Omental fat pad (tissue), 4 donors: ENCODE measurements around the gene MAGI2. TPM values are rescaled to one million over a fixed set of nuclear protein-coding genes. Genes with fewer than 3 reads are reported as not detected.

Experiments used
- ATAC-seq: fragments of 150-250 bp; one replicate; pipeline ENCODE4 v1.9.1; 2016; ENCODE audit warnings: mild to moderate bottlenecking, moderate library complexity; ENCODE audit not compliant: low FRiP score
- DNase-seq: peaks from one replicate; pipeline ENCODE4 v3.0.0-alpha.2; 2019; ENCODE audit warnings: low spot score
- total RNA-seq, 4 donors: library from RNA; depleted of rRNA; stranded (reverse); fragments of >200 nt; gene quantifications; one replicate each; pipeline ENCODE4 v1.1.0, GENCODE V29; 2016
- TF ChIP-seq, protein P1 (sequence below), 3 donors: fragments of 450-650 bp; IDR thresholded peaks; one replicate each; pipeline ENCODE4 v1.5.1; 2016 to 2017; ENCODE audit warnings: antibody characterized with exemption in 3 of 3, mild to moderate bottlenecking in 3 of 3, moderate library complexity in 2 of 3

Gene MAGI2
- total RNA-seq, 4 donors from 2014 or later, result 9.3 to 20.6 (median 13.2) TPM

DNA sequence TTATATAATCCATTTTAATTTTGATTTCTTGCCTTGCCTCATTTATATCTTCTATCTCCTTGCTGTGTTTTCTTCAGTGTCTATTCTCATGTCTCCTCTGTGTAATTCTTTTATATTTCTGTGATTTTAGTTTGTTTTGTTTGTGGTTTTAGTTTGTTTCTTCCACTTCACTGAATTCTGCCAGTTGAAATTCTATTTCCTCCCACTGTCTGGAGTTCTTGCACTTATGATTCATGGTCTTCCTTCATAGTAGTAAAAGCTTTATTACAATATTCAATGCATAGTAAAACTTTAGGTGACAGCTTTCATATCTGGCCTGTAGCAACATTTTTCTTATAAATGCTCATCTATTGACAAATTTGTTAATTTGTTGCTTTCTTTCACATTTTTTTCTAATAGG, 113.3 kb downstream of the MAGI2 start:
- TF ChIP-seq, protein P1, sequence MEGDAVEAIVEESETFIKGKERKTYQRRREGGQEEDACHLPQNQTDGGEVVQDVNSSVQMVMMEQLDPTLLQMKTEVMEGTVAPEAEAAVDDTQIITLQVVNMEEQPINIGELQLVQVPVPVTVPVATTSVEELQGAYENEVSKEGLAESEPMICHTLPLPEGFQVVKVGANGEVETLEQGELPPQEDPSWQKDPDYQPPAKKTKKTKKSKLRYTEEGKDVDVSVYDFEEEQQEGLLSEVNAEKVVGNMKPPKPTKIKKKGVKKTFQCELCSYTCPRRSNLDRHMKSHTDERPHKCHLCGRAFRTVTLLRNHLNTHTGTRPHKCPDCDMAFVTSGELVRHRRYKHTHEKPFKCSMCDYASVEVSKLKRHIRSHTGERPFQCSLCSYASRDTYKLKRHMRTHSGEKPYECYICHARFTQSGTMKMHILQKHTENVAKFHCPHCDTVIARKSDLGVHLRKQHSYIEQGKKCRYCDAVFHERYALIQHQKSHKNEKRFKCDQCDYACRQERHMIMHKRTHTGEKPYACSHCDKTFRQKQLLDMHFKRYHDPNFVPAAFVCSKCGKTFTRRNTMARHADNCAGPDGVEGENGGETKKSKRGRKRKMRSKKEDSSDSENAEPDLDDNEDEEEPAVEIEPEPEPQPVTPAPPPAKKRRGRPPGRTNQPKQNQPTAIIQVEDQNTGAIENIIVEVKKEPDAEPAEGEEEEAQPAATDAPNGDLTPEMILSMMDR (IDR thresholded peaks at IDR 0.05), result no peak
- DNase-seq (no peak), ATAC-seq (no peak)

DNA sequence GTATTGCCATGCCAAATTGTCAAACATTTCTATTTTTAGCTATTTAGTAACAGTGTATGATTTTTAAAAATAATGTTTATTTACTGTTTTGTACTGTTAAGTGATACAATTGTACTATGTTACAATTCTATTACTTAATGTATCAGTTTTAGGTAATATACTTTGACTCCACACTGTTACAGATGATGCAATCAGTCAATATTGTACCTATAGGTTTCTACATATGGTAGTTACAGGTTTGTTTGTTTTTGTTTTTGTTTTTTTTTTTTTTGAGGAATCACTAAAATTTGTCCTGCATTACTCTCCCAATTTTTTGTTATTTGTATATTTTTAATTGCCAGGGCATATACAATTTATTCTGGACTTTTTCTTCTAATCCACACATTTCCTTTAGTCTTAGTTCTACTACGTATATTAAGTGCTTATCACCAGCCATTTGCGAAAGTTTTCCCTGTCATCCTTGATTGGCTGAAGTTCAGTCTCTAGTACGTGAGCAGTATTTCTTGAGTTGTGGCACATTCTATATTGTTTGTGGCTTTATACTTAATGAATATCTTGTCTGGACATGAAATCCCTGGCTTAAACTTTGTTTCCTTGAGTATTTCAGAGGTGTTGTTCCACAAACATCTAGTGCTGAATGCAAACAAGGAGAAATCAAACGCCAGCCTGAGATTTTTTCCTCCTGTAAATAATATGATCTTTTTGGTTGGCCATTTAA, 114.1 kb downstream of the MAGI2 start:
- TF ChIP-seq, protein P1 (IDR thresholded peaks at IDR 0.05), result no peak
- ATAC-seq (no peak), DNase-seq (no peak)

DNA sequence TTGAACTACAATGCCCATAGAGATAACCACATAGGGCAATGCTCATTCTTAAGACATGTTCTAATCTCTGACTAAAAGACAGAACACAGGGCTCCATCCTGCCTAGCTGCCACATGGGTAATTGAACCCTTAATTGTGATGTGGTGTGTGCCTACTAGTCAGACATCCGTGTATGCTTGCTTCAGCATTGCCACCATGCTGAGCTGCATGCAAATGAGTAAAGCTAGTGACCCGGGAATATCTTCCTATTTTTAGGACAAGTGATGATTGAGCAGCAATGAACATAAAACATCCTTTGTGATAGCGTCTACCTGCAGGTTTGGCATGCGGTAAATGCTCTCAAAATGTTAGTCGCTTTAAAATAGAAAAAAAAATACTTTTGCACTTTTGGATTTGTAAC, 115.8 kb downstream of the MAGI2 start:
- TF ChIP-seq, protein P1 (IDR thresholded peaks at IDR 0.05), result no peak
- ATAC-seq, result no peak
- no peak for DNase-seq

GRCh38 chr7:79334841-79335240, 118.6 kb downstream of the MAGI2 start:
- no peak for DNase-seq
- ATAC-seq, result no peak

GRCh38 chr7:79334334-79334733, 119.1 kb downstream of the MAGI2 start:
- TF ChIP-seq, protein P1 (IDR thresholded peaks at IDR 0.05), result no peak
- DNase-seq (no peak), ATAC-seq (no peak)

More at GRCh38 chr7:79334841-79335240, 118.6 kb downstream of the MAGI2 start:
- TF ChIP-seq, protein P1 (IDR thresholded peaks at IDR 0.05), result no peak

DNA sequence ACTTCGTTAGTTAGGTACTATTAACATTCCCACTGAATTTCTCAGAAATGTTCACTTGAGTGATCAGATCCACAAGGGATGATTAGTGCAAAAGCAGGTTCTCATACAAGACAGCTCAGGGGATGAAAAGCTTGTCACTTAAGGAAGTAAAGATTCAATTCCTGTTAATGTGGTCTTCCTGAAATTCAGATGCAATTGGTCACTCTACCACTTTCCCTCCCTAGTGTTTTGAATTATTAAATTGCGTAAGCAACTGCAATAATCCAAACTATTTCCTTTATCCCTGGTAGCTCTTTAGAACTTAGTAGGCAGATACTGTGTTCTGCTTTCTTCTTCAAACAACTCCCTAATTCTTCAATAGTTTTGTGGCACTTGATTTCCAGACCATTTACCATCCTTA, 121.4 kb downstream of the MAGI2 start:
- DNase-seq (no peak), ATAC-seq (no peak)
- TF ChIP-seq, protein P1 (IDR thresholded peaks at IDR 0.05), result no peak

DNA sequence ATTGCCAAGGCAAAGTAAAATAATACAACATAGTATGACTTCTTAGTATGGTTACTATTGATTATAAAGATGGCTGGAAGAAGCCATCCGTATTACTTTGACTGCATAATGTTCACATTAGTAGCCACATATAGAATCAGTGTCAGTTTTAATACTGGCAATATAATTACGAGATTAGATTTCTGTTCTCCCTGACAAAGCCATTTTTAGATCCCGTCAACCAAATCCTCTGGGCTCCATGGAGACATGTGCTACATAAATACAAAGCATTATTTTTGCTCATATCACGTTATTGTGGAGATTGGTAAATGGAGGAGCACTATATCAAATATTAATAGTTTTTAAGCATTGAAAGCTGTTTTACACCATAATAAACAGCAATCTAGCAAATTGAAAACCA, 124.0 kb downstream of the MAGI2 start:
- DNase-seq (no peak), ATAC-seq (no peak)
- TF ChIP-seq, protein P1 (IDR thresholded peaks at IDR 0.05), result no peak
